Body of pancreas (tissue), 4 donors: ENCODE data around the gene GTF2H2C_2.
"Not testable (repeated sequence)": the region's sequence is repeated elsewhere in the genome, so short reads cannot be mapped to it uniquely, and the experiment has no call there.

Source experiments
- POLR2A ChIP-seq, 3 donors: fragments of 450-650 bp; IDR thresholded peaks; one replicate each; pipeline ENCODE4 v1.6.1; 2016; ENCODE audit warnings: antibody characterized with exemption in 3 of 3, mild to moderate bottlenecking in 2 of 3
- TF ChIP-seq, protein P1 (sequence below), 7 experiments: fragments of 450-650 bp in 4 of 7; fragments of 200-600 bp in 3 of 7; sonication (generic) in 3 of 7; IDR thresholded peaks; one replicate each; pipeline ENCODE4 v1.5.1; 2016 to 2019; ENCODE audit warnings: antibody characterized with exemption in 7 of 7

DNA sequence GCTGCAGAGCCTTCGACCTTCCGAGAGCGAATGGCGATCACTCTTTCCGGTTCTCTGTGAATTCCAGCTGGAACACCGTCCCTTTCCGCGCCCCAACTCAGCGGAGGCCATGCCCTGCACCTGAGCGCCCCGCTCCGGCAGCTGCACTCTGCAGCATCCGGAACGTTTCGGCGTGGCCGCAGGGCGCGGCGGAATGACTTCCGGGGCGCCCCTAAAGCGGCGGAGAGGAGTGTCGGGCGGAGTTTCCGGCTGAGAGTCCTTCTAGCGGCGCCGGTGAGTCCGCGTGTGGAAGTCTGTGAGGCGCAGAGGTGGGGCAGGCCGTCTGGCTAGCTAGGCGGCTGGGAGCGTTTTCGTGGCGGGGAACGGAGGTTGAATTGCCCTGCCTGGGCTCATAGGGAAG is at the start of gene GTF2H2C_2:
- TF ChIP-seq, protein P1, sequence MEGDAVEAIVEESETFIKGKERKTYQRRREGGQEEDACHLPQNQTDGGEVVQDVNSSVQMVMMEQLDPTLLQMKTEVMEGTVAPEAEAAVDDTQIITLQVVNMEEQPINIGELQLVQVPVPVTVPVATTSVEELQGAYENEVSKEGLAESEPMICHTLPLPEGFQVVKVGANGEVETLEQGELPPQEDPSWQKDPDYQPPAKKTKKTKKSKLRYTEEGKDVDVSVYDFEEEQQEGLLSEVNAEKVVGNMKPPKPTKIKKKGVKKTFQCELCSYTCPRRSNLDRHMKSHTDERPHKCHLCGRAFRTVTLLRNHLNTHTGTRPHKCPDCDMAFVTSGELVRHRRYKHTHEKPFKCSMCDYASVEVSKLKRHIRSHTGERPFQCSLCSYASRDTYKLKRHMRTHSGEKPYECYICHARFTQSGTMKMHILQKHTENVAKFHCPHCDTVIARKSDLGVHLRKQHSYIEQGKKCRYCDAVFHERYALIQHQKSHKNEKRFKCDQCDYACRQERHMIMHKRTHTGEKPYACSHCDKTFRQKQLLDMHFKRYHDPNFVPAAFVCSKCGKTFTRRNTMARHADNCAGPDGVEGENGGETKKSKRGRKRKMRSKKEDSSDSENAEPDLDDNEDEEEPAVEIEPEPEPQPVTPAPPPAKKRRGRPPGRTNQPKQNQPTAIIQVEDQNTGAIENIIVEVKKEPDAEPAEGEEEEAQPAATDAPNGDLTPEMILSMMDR (IDR thresholded peaks at IDR 0.05): not testable (repeated sequence)
- not testable (repeated sequence) for TF ChIP-seq POLR2A (IDR thresholded peaks at IDR 0.05)
